ENCODE results near the gene CHRNB2.

DNA sequence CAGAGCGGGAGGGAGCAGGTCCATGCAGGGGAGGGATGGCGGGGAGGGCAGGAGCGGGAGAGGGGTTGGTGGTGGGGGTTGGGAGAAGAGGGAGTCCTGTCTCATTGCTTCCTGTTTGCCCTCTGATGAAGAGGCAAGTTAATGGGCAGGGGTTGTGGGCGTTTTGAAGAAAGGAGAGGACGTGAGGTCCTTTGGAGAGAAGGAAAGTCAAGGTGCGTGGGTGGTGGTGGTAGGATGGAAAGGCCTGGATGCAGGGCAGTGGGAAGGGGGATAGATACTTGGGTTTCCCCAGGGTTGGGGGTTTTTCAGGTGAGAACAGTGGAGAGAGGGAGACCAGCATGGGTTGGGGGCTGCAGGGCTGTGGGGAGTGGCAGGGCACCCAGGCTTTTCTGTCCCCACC is 26.3 kb upstream of the CHRNB2 start:
- TF ChIP-seq, protein P1, sequence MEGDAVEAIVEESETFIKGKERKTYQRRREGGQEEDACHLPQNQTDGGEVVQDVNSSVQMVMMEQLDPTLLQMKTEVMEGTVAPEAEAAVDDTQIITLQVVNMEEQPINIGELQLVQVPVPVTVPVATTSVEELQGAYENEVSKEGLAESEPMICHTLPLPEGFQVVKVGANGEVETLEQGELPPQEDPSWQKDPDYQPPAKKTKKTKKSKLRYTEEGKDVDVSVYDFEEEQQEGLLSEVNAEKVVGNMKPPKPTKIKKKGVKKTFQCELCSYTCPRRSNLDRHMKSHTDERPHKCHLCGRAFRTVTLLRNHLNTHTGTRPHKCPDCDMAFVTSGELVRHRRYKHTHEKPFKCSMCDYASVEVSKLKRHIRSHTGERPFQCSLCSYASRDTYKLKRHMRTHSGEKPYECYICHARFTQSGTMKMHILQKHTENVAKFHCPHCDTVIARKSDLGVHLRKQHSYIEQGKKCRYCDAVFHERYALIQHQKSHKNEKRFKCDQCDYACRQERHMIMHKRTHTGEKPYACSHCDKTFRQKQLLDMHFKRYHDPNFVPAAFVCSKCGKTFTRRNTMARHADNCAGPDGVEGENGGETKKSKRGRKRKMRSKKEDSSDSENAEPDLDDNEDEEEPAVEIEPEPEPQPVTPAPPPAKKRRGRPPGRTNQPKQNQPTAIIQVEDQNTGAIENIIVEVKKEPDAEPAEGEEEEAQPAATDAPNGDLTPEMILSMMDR (IDR thresholded peaks at IDR 0.05): no peak
- TF ChIP-seq POLR2AphosphoS5 (IDR thresholded peaks at IDR 0.05; ENCODE audit: insufficient read depth in 1 of 2, low read depth in 1 of 2): no peak
